ENCODE measurements around the gene PIKFYVE. TPM values are rescaled to one million over a fixed set of nuclear protein-coding genes. Genes with fewer than 3 reads are reported as not detected.
A peak's percentile ranks its signal among the peaks of the same experiment; 100 is the strongest.
"Not testable (repeated sequence)": the region's sequence is repeated elsewhere in the genome, so short reads cannot be mapped to it uniquely, and the experiment has no call there.

PIKFYVE gene
- total RNA-seq, 2 experiments from 2014 or later, result 27.3 to 32.6 TPM

DNA sequence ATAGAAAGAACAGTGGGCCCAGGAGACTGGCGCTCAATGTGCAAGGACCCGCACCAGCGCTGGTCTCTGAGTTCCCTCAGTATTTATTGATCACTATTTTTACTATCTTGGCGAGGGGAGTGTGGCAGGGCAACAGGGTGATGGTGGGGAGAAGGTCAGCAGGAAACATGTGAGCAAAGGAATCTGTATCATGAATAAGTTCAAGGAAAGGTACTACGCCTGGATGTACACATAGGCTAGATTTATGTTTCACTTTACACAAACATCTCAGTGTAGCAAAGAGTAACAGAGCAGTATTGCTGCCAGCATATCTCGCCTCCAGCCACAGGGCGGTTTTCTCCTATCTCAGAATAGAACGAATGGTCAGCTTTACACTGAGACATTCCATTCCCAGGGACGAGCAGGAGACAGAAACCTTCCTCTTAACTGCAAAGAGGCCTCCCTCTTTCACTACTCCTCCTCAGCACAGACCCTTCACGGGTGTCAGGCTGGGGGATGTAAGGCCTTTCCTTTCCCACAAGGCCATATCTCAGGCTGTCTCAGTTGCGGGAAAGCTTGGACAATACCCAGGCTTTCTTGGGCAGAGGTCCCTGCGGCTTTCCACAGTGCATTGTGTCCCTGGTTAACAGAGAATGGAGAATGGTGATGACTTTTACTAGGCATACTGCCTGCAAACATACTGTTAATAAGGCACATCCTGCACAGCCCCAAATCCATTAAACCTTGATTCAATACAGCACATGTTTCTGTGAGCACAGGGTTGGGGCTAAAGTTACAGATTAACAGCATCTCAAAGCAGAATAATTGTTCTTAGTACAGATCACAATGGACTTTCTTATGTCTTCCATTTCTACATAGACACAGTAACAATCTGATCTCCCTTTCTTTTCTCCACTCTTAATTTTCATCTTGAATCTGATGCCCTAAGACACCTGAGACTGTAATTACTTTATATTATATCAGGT is 8.9 kb upstream of the PIKFYVE start:
- CTCF ChIA-PET, result interaction anchor here (1.7 to 6.5 kb wide), 3 partner anchors 10 to 155 kb away, joined by 4 to 70 read pairs (median 5); partner anchors contain the start of gene PIKFYVE
- ATAC-seq; H3K27me3 Mint-ChIP-seq; H3K9me3 Mint-ChIP-seq (ENCODE audit: low read depth); H3K27ac Mint-ChIP-seq; DNase-seq: not testable (repeated sequence)
- Mint-ChIP-seq H3K4me1 (peaks cover 19% of the 10 kb centered on the region), H3K4me3 (peak overlapping the region; percentile 1), H3K36me3 (peaks cover 18% of the 10 kb centered on the region)

GRCh38 chr2:208265371-208265800 is 669 bp upstream of the PIKFYVE start:
- H3K36me3 Mint-ChIP-seq, result peaks cover 8% of the 10 kb centered on the region
- ATAC-seq (peak; percentile 59), DNase-seq (peak; percentile 81)
- peak overlapping the region; percentile 96 for H3K27ac Mint-ChIP-seq
- H3K4me3 Mint-ChIP-seq, result peak overlapping the region; percentile 83
- peaks cover 48% of the 10 kb centered on the region for H3K4me1 Mint-ChIP-seq
- CTCF ChIA-PET, result interaction anchor here (6.9 kb wide), 1 partner anchor 11 kb away, joined by 70 read pairs; the partner anchor contains the start of gene IDH1
- no peaks in the 10 kb centered on the region for H3K9me3 Mint-ChIP-seq (ENCODE audit: low read depth)
- no peaks in the 10 kb centered on the region for H3K27me3 Mint-ChIP-seq

GRCh38 chr2:208266553-208266893 is 468 bp downstream of the PIKFYVE start:
- Mint-ChIP-seq H3K4me3 (peak overlapping the region; percentile 83), H3K27me3 (no peaks in the 10 kb centered on the region), H3K27ac (peak overlapping the region; percentile 96), H3K9me3 (ENCODE audit: low read depth) (no peaks in the 10 kb centered on the region), H3K36me3 (peaks cover 12% of the 10 kb centered on the region), H3K4me1 (peaks cover 51% of the 10 kb centered on the region)
- peak; percentile 7 for ATAC-seq
- CTCF ChIA-PET, result interaction anchor here (1.3 to 6.9 kb wide), 3 partner anchors 8 to 91 kb away, joined by 3 to 70 read pairs (median 4); partner anchors contain the start of gene IDH1
- DNase-seq, result no peak

- H3K27me3 Mint-ChIP-seq, result no peaks in the 10 kb centered on the region
- peaks cover 52% of the 10 kb centered on the region for H3K4me1 Mint-ChIP-seq
- DNase-seq (no peak), ATAC-seq (no peak)
- H3K9me3 Mint-ChIP-seq (ENCODE audit: low read depth), result no peaks in the 10 kb centered on the region
- peak overlapping the region; percentile 83 for H3K4me3 Mint-ChIP-seq
- peak overlapping the region; percentile 96 for H3K27ac Mint-ChIP-seq
- peaks cover 14% of the 10 kb centered on the region for H3K36me3 Mint-ChIP-seq
- CTCF ChIA-PET, result interaction anchor here (1.3 to 6.9 kb wide), 3 partner anchors 8 to 91 kb away, joined by 3 to 70 read pairs (median 4); partner anchors contain the start of gene IDH1
Observed at GRCh38 chr2:208266936-208267335, 881 bp downstream of the PIKFYVE start.

GRCh38 chr2:208267526-208267925 is 1.5 kb downstream of the PIKFYVE start:
- not testable (repeated sequence) for H3K27ac Mint-ChIP-seq; DNase-seq; ATAC-seq; H3K9me3 Mint-ChIP-seq (ENCODE audit: low read depth); H3K27me3 Mint-ChIP-seq
- Mint-ChIP-seq H3K36me3 (peaks cover 18% of the 10 kb centered on the region), H3K4me3 (peak overlapping the region; percentile 83), H3K4me1 (peaks cover 52% of the 10 kb centered on the region)
- CTCF ChIA-PET, result interaction anchor here (1.4 to 6.9 kb wide), 2 partner anchors 14 to 92 kb away, joined by 3 to 70 read pairs; partner anchors contain the start of gene IDH1

- no peak for ATAC-seq
- Mint-ChIP-seq H3K27ac (no peak overlapping the region), H3K4me1 (peaks cover 52% of the 10 kb centered on the region), H3K4me3 (peak overlapping the region; percentile 83), H3K27me3 (no peaks in the 10 kb centered on the region), H3K9me3 (ENCODE audit: low read depth) (no peaks in the 10 kb centered on the region), H3K36me3 (peaks cover 17% of the 10 kb centered on the region)
- no peak for DNase-seq
- CTCF ChIA-PET, result interaction anchor here (0.9 to 6.9 kb wide), 4 partner anchors 10 to 37 kb away, joined by 3 to 70 read pairs (median 6); partner anchors contain the start of gene IDH1
Observed at GRCh38 chr2:208268156-208268952, 2.3 kb downstream of the PIKFYVE start.

- CTCF ChIA-PET, result interaction anchor here (0.6 to 6.9 kb wide), 5 partner anchors 11 to 179 kb away, joined by 3 to 70 read pairs (median 3); partner anchors contain the start of gene IDH1
- Mint-ChIP-seq H3K27me3 (no peaks in the 10 kb centered on the region), H3K4me3 (no peak overlapping the region), H3K9me3 (ENCODE audit: low read depth) (no peaks in the 10 kb centered on the region), H3K27ac (no peak overlapping the region), H3K4me1 (peaks cover 50% of the 10 kb centered on the region), H3K36me3 (peaks cover 25% of the 10 kb centered on the region)
- DNase-seq (no peak), ATAC-seq (no peak)
Observed at GRCh38 chr2:208269091-208269490, 3.0 kb downstream of the PIKFYVE start.

GRCh38 chr2:208274748-208275147 is 8.7 kb downstream of the PIKFYVE start:
- Mint-ChIP-seq H3K9me3 (ENCODE audit: low read depth) (no peaks in the 10 kb centered on the region), H3K27ac (no peak overlapping the region), H3K36me3 (peaks cover 69% of the 10 kb centered on the region), H3K4me3 (no peak overlapping the region), H3K4me1 (peaks cover 13% of the 10 kb centered on the region), H3K27me3 (no peaks in the 10 kb centered on the region)
- CTCF ChIA-PET, result interaction anchor here (0.9 to 1.5 kb wide), 2 partner anchors 8 to 23 kb away, joined by 3 to 4 read pairs; partner anchors contain the start of gene PIKFYVE
- DNase-seq, result no peak
- no peak for ATAC-seq

- CTCF ChIA-PET, result no interaction called here
- DNase-seq (no peak), ATAC-seq (no peak)
- Mint-ChIP-seq H3K36me3 (peaks cover 83% of the 10 kb centered on the region), H3K27ac (no peak overlapping the region), H3K27me3 (no peaks in the 10 kb centered on the region), H3K9me3 (ENCODE audit: low read depth) (no peaks in the 10 kb centered on the region), H3K4me1 (peaks cover 22% of the 10 kb centered on the region), H3K4me3 (no peak overlapping the region)
Observed at GRCh38 chr2:208278549-208278948, 12.5 kb downstream of the PIKFYVE start.

GRCh38 chr2:208279236-208279635 is 13.2 kb downstream of the PIKFYVE start:
- ATAC-seq, result no peak
- CTCF ChIA-PET, result no interaction called here
- no peaks in the 10 kb centered on the region for H3K27me3 Mint-ChIP-seq
- no peak overlapping the region for H3K4me3 Mint-ChIP-seq
- H3K27ac Mint-ChIP-seq, result no peak overlapping the region
- no peak for DNase-seq
- peaks cover 19% of the 10 kb centered on the region for H3K4me1 Mint-ChIP-seq
- no peaks in the 10 kb centered on the region for H3K9me3 Mint-ChIP-seq (ENCODE audit: low read depth)
- H3K36me3 Mint-ChIP-seq, result peaks cover 78% of the 10 kb centered on the region

DNA sequence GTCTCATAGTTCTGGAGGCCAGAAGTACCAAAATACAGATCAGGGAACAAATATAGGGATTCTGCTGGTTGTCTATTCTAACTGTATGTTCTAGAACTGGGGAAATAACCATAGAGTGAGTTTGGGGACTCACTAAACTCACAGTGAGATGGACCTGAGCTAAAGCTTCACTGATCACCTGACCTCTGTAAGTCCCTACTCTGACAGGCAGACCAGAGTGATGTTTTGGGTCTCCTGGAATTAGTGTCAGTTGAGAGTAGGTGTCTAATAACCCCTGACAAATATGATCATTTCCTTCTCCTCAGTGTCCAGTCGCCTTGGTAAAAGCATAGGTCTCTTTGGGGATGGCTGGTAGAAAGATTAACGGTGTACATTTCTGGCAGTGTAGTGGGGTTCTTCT is 14.2 kb downstream of the PIKFYVE start:
- Mint-ChIP-seq H3K36me3 (peaks cover 72% of the 10 kb centered on the region), H3K4me1 (peaks cover 17% of the 10 kb centered on the region), H3K27ac (no peak overlapping the region), H3K27me3 (no peaks in the 10 kb centered on the region), H3K4me3 (no peak overlapping the region), H3K9me3 (ENCODE audit: low read depth) (no peaks in the 10 kb centered on the region)
- ATAC-seq, result no peak
- CTCF ChIA-PET, result interaction anchor here (1.2 kb wide), 1 partner anchor 27 kb away, joined by 4 read pairs; no protein-coding TSS in a partner anchor
- no peak for DNase-seq

GRCh38 chr2:208280933-208281332 is 14.9 kb downstream of the PIKFYVE start:
- no peak overlapping the region for H3K4me3 Mint-ChIP-seq
- CTCF ChIA-PET, result interaction anchor here (1.5 to 1.7 kb wide), 2 partner anchors 10 to 12 kb away, joined by 3 to 9 read pairs; no protein-coding TSS in a partner anchor
- no peak overlapping the region for H3K27ac Mint-ChIP-seq
- DNase-seq (no peak), ATAC-seq (no peak)
- no peaks in the 10 kb centered on the region for H3K27me3 Mint-ChIP-seq
- no peaks in the 10 kb centered on the region for H3K9me3 Mint-ChIP-seq (ENCODE audit: low read depth)
- H3K4me1 Mint-ChIP-seq, result peaks cover 17% of the 10 kb centered on the region
- H3K36me3 Mint-ChIP-seq, result peaks cover 70% of the 10 kb centered on the region

DNA sequence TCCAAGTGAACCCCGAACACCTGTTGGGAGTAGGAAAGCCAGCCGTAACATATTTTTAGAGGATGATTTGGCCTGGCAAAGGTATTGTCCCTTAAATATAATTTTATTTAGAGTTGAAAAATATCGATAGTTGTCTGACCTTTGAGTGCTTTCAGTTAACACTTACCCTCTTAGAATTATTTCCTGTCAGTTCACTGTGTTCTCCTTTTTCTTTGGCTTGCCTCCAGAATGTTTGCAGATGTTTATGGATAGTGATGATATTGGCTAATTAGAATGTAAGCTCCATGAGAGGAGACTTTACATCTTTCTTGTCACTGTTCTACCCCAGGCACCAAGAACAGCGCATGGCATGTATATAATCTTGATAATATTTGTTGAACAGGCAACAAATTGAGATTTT is 19.8 kb downstream of the PIKFYVE start:
- DNase-seq (no peak), ATAC-seq (no peak)
- H3K4me3 Mint-ChIP-seq, result no peak overlapping the region
- H3K27me3 Mint-ChIP-seq, result no peaks in the 10 kb centered on the region
- no peak overlapping the region for H3K27ac Mint-ChIP-seq
- H3K4me1 Mint-ChIP-seq, result peaks cover 7% of the 10 kb centered on the region
- H3K9me3 Mint-ChIP-seq (ENCODE audit: low read depth), result no peaks in the 10 kb centered on the region
- CTCF ChIA-PET, result no interaction called here
- H3K36me3 Mint-ChIP-seq, result peaks cover 55% of the 10 kb centered on the region

Data from activated CD8-positive, alpha-beta memory T cell treated with anti-CD3 and anti-CD28 coated beads, Interleukin-2, amount 10 ng/mL, durations not matched to agents 7 days and 5 days (primary cell).